Effector memory CD8-positive, alpha-beta T cell (primary cell): ENCODE measurements around the gene TTYH2.
A peak's percentile ranks its signal among the peaks of the same experiment; 100 is the strongest.

Experiments
- ATAC-seq: fragments of 150-1000 bp; cut with Tn5 transposase; replicated peaks from 2 replicates; pipeline ENCODE4 v1.10.0; 2021; ENCODE audit warnings: mild to moderate bottlenecking, moderate library complexity
- DNase-seq, 3 experiments: peaks; one replicate each; pipeline ENCODE4 v3.0.0; 2021
- H3K27ac Mint-ChIP-seq, 2 donors: one replicate each; pipeline ENCODE4 v1.8.0; 2022; ENCODE audit warnings: mild to moderate bottlenecking in 2 of 2, mixed read lengths in 2 of 2, moderate library complexity in 2 of 2
- H3K27me3 Mint-ChIP-seq, 2 donors: one replicate each; pipeline ENCODE4 v1.8.0; 2022; ENCODE audit warnings: mixed read lengths in 2 of 2
- H3K36me3 Mint-ChIP-seq: one replicate; pipeline ENCODE4 v1.8.0; 2022; ENCODE audit warnings: mild to moderate bottlenecking, moderate library complexity, mixed read lengths; ENCODE audit not compliant: insufficient read depth
- H3K4me1 Mint-ChIP-seq, 2 donors: one replicate each; pipeline ENCODE4 v1.8.0; 2022; ENCODE audit warnings: low read depth in 2 of 2, mixed read lengths in 2 of 2
- H3K4me3 Mint-ChIP-seq, 2 donors: one replicate each; pipeline ENCODE4 v1.8.0; 2022; ENCODE audit warnings: mild to moderate bottlenecking in 2 of 2, mixed read lengths in 2 of 2, moderate library complexity in 2 of 2
- H3K9me3 Mint-ChIP-seq, 2 donors: one replicate each; pipeline ENCODE4 v1.8.0; 2022; ENCODE audit warnings: mixed read lengths in 2 of 2
- total RNA-seq, 9 experiments: gene quantifications; one replicate each; lab custom pipeline; 2026; lab: John Stamatoyannopoulos, UW

The TTYH2 gene, protein sequence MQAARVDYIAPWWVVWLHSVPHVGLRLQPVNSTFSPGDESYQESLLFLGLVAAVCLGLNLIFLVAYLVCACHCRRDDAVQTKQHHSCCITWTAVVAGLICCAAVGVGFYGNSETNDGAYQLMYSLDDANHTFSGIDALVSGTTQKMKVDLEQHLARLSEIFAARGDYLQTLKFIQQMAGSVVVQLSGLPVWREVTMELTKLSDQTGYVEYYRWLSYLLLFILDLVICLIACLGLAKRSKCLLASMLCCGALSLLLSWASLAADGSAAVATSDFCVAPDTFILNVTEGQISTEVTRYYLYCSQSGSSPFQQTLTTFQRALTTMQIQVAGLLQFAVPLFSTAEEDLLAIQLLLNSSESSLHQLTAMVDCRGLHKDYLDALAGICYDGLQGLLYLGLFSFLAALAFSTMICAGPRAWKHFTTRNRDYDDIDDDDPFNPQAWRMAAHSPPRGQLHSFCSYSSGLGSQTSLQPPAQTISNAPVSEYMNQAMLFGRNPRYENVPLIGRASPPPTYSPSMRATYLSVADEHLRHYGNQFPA
- 5.5 to 51.4 (median 15.1) reads per million in 9 experiments for total RNA-seq

DNA sequence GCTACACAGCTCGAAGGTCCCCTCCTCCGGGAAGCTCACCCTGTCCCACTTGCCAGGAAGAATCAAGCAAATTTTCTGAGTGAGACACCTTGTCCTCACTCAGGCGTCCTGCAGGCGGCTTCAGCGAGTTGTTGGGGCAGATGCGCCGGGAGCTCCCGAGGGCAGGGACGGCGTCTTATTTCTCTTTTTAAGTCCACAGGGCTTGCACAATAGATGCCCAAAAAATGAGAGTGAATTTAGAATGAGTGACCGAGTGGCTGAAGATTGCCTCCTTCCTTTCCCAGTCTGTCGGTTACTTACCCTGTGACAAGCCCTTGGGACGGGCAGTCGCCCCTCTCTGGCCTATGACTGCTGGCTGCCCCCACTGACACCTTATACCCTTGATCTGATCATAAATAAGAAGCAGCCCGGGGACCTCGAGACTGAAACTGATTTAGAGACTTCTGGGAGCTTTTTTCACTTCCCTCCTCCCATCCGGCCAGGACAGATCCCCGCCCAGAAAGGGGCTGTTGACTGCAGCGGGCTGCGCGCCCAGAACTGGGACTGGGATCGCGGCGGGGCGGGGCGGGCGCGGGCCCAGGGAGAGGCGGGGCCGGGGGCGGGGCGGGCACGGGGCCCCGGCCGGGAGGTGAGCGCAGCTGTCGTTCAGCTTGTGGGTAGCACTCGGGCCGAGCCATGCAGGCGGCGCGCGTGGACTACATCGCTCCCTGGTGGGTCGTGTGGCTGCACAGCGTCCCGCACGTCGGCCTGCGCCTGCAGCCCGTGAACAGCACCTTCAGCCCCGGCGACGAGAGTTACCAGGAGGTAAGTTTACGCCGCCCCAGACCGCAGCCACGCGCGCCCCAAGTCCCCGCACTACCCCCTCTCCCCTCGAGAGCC lies at the start of gene TTYH2:
Gene TTYH2 (plus strand): TSS at position 659 of the 879 bp plus-strand sequence. CDS start 17 bp downstream, at position 676.
- no peaks in the 10 kb centered on the region for H3K27me3 Mint-ChIP-seq
- ATAC-seq (peak; percentile 77), DNase-seq (peak; percentile 51 to 56 (median 52))
- H3K4me1 Mint-ChIP-seq, result peaks cover 45 to 46% of the 10 kb centered on the region in 2 donors
- peak within 1 kb of the TSS; percentile 88 to 95 for H3K4me3 Mint-ChIP-seq
- no peaks in the 10 kb centered on the region for H3K9me3 Mint-ChIP-seq
- peak within 1 kb of the TSS; percentile 65 to 86 for H3K27ac Mint-ChIP-seq
- H3K36me3 Mint-ChIP-seq, result peaks cover 63% of the 10 kb centered on the region

DNA sequence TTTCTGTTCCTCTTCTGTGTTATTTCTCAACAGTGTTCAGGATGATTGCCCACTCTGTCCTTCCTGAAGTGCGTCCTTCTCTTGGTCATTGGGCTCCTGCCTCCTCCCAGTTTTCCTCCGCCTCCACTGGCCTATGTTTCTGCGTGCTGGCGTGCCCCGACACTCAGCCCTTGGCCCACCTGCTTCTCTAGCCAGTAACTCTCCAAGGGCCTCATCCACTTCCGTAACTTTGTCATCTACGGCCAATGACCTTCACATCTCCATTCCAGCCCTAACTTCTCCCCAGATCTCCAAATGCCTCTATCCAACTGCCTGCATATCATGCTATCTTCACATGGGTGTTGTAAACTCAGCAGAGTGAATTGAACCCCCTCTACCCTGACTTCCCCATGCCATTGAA lies 49.5 kb upstream of the TTYH2 start:
- Mint-ChIP-seq H3K4me1 (peaks cover 0 to 4% of the 10 kb centered on the region in 2 donors), H3K9me3 (no peaks in the 10 kb centered on the region), H3K27me3 (peaks cover 31 to 44% of the 10 kb centered on the region in 2 donors), H3K4me3 (no peak overlapping the region), H3K27ac (no peak overlapping the region), H3K36me3 (no peaks in the 10 kb centered on the region)
- no peak for DNase-seq
- ATAC-seq, result no peak

DNA sequence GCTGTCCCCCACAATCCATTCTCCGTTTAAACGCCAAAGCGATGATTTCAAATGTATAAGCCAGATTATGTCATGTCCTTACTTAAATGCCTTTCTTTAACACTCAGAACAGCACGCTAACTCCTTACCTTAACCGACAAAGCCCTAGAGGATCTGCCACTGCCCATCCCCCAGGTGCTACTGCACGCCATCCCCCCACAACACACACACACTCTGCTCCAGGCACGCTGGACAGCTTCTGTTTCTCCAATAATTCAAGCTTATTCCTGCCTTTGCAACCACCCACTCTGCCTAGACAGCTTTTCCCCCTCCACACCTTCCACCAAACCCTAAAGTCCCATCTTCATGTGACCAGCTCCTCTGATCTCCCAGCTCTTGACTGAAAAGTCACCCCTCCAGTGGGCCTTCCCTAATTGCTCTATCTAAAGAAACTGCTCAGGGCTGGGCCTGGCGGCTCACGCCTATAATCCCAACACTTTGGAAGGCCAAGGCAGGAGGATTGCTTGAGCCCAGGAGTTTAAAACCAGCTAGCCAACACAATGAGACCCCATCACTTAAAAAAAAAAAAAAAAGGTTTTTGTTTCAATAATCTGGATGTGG lies 48.8 kb upstream of the TTYH2 start:
- no peak for DNase-seq
- no peak for ATAC-seq
- peaks cover 0 to 4% of the 10 kb centered on the region in 2 donors for H3K4me1 Mint-ChIP-seq
- H3K27ac Mint-ChIP-seq, result no peak overlapping the region
- H3K36me3 Mint-ChIP-seq, result no peaks in the 10 kb centered on the region
- H3K4me3 Mint-ChIP-seq, result no peak overlapping the region
- no peaks in the 10 kb centered on the region for H3K9me3 Mint-ChIP-seq
- H3K27me3 Mint-ChIP-seq, result peaks cover 30 to 43% of the 10 kb centered on the region in 2 donors

DNA sequence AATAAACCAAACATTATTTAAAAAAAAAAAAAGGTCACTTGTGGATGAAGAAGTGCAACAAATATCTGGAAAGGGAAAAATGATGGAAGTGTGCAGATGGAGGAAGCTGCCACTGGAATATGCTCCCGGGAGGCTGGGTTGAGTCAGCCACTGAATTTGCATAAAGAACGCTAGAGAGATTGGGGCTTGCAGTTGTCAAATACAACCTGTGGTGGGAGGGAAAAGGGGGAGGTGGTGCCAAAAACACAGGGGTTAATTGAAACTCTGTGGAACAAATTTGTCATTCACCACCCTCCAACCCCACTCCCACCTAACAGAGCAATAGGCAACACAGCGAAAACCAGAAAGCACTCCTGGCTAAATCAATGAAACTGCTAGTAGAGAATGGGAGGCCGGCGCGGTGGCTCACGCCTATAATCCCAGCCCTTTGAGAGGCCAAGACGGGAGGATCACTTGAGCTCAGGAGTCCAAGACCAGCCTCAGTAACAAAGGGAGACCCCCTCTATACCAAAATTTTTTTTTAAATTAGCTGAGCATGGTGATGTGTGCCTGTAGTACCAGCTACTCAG lies 47.5 kb upstream of the TTYH2 start:
- Mint-ChIP-seq H3K36me3 (no peaks in the 10 kb centered on the region), H3K9me3 (no peaks in the 10 kb centered on the region), H3K27ac (no peak overlapping the region), H3K4me3 (no peak overlapping the region), H3K27me3 (peaks cover 39 to 45% of the 10 kb centered on the region in 2 donors), H3K4me1 (peaks cover 0 to 4% of the 10 kb centered on the region in 2 donors)
- DNase-seq (no peak), ATAC-seq (no peak)

DNA sequence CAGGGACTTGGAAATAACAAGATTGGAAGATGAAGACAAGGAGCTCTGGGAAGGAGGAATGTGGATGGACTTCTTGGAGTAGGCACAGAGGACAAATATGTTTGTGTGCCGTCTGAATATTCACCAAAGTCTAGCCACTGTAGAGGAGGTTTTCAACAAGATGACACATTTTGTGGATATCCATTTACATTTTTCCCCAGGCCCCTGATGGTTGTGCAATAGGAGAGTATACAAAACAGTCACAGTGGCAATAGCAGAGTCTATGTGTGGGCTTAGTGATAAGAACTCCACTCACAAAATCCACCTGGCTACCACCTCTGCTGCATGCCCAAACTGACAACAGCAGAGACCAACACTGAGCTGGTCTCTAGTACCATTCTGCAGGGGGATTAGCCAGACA lies 42.4 kb upstream of the TTYH2 start:
- Mint-ChIP-seq H3K27ac (no peak overlapping the region), H3K4me3 (no peak overlapping the region), H3K27me3 (peaks cover 69 to 79% of the 10 kb centered on the region in 2 donors), H3K9me3 (no peaks in the 10 kb centered on the region), H3K4me1 (peaks cover 0 to 4% of the 10 kb centered on the region in 2 donors), H3K36me3 (no peaks in the 10 kb centered on the region)
- ATAC-seq (no peak), DNase-seq (no peak)

DNA sequence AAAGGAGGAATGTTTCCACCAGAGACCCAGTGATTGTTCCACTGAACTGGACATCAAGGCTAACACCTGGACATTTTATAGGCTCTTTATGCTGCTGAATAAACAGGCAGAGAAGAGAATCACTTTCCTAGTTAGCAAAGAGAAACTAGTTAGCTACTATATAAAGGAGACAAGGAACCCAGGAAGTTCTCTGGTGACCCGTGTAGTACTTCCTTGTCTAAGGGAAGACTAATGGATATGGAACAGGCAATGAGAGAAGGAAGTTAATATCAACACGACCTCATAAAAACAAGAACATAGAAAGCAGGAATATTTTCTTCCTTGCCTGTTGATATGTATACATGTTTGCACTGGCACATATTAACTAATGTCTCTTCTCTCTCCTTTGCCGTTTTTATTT lies 40.7 kb upstream of the TTYH2 start:
- DNase-seq (no peak), ATAC-seq (no peak)
- H3K36me3 Mint-ChIP-seq, result no peaks in the 10 kb centered on the region
- H3K4me3 Mint-ChIP-seq, result no peak overlapping the region
- no peak overlapping the region for H3K27ac Mint-ChIP-seq
- H3K27me3 Mint-ChIP-seq, result peaks cover 64 to 81% of the 10 kb centered on the region in 2 donors
- H3K9me3 Mint-ChIP-seq, result no peaks in the 10 kb centered on the region
- H3K4me1 Mint-ChIP-seq, result no peaks in the 10 kb centered on the region

DNA sequence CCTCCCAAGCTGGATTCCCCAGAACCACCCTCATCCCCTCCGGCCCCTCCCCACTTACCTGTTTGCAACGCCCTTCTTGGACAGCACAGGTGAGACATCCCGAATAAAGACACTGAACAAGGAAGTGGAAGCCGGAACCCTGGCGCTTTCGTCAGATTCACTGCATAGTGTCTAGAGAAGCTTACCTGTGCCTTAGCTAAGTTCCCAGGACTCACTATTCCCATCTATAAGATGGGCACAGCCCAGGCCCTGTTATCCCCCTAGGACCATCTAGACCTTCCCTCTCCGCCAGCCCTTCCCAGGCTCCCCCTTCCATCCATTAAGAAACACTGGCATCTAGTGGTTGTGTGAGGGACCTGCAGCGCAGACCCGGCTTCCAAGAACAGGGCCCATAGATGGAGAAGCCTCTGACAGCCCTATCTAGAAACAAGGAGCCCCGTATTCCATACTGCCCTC lies 36.8 kb upstream of the TTYH2 start:
- Mint-ChIP-seq H3K4me1 (no peaks in the 10 kb centered on the region), H3K4me3 (no peak overlapping the region), H3K27ac (no peak overlapping the region), H3K27me3 (peaks cover 65 to 86% of the 10 kb centered on the region in 2 donors), H3K36me3 (no peaks in the 10 kb centered on the region), H3K9me3 (no peaks in the 10 kb centered on the region)
- DNase-seq (peak in 2 of 3 experiments; percentile 31 to 36), ATAC-seq (peak; percentile 39)

DNA sequence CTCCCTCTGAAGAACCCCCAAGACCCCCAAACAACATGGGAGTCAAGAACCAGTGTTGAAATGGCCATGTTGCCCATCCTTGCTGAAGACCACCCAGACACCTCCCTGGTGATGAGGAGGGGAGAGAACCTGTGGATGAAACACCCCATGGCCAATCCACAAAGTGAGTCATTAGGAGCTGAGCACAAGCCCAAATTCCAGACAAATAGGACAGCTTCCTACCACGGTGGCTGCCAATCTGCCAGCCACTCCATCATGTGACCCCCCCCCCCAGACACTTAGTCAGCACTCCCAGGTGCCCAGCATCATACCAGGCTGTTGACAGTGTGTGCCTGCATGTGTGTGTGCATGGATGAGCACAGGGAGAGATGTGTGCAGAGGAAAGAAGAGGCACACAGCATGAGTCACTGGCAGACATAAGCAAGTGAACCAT lies 36.3 kb upstream of the TTYH2 start:
- Mint-ChIP-seq H3K4me1 (no peaks in the 10 kb centered on the region), H3K4me3 (no peak overlapping the region), H3K27me3 (peaks cover 66 to 86% of the 10 kb centered on the region in 2 donors), H3K36me3 (no peaks in the 10 kb centered on the region), H3K9me3 (no peaks in the 10 kb centered on the region), H3K27ac (no peak overlapping the region)
- ATAC-seq (no peak), DNase-seq (no peak)

DNA sequence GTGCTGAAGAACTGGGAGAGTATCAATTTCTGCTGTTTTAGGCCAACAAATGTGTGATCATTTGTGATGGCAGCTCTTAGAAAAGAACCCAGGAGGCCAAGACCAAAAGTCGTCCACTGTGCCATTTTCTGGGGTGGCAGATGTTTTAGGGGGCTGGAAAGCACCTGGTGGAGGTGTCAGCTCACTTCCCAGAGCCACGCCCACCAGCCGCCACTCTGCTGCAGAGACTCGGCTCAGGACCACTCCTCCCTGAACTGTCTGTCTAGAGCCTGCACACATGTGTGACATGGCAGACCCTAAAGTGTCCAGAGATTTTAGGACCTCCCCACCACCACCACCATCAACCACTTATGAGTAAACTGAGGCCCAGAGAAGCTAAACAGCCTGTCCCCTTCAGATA lies 33.8 kb upstream of the TTYH2 start:
- Mint-ChIP-seq H3K27me3 (peaks cover 74 to 97% of the 10 kb centered on the region in 2 donors), H3K4me1 (no peaks in the 10 kb centered on the region), H3K27ac (no peak overlapping the region), H3K9me3 (no peaks in the 10 kb centered on the region), H3K4me3 (no peak overlapping the region), H3K36me3 (no peaks in the 10 kb centered on the region)
- ATAC-seq, result no peak
- no peak for DNase-seq

DNA sequence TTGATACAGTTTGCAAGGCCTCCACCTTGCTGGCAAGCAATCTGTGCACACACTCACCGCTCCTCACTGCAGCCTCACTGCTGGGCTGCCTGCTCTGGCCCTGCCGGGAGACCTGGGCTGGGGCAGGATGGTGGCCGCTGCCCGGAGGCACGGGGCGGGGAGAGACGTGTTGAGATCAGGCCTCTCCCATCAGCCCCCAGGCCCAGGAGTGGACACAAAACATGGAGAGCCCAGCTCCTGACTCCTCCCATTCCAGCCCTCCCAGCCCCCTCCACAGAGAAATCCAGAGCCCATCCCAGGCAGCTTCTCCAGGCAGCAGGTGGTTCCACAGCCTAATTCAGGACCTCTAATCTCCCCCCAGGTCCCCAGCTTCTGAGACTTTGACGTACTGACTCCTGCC lies 33.0 kb upstream of the TTYH2 start:
- no peaks in the 10 kb centered on the region for H3K4me1 Mint-ChIP-seq
- no peak for ATAC-seq
- no peak overlapping the region for H3K4me3 Mint-ChIP-seq
- no peak for DNase-seq
- H3K36me3 Mint-ChIP-seq, result no peaks in the 10 kb centered on the region
- peaks cover 71 to 96% of the 10 kb centered on the region in 2 donors for H3K27me3 Mint-ChIP-seq
- no peaks in the 10 kb centered on the region for H3K9me3 Mint-ChIP-seq
- H3K27ac Mint-ChIP-seq, result no peak overlapping the region

DNA sequence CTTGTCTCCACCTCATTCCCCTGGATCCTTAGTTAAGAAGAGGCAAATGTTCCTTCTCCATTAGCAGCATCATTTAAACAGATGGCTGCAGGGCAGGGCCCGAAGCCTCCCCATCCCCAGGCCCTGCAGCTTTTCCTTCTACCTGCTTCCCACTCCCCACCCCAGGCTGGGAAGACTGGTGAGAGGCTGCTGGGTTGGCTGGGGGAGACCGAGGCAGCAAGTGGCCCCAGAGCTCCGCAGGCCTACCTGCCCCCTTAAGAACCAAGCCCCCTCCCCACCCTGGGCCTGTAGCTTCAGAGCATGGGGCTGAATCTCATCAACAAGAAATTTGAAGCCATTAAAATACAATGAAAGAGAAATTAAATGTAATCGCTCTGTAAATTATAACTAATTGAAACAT lies 32.0 kb upstream of the TTYH2 start:
- no peak for DNase-seq
- Mint-ChIP-seq H3K36me3 (no peaks in the 10 kb centered on the region), H3K27ac (no peak overlapping the region), H3K4me1 (no peaks in the 10 kb centered on the region), H3K4me3 (no peak overlapping the region), H3K9me3 (no peaks in the 10 kb centered on the region), H3K27me3 (peaks cover 72 to 96% of the 10 kb centered on the region in 2 donors)
- no peak for ATAC-seq

DNA sequence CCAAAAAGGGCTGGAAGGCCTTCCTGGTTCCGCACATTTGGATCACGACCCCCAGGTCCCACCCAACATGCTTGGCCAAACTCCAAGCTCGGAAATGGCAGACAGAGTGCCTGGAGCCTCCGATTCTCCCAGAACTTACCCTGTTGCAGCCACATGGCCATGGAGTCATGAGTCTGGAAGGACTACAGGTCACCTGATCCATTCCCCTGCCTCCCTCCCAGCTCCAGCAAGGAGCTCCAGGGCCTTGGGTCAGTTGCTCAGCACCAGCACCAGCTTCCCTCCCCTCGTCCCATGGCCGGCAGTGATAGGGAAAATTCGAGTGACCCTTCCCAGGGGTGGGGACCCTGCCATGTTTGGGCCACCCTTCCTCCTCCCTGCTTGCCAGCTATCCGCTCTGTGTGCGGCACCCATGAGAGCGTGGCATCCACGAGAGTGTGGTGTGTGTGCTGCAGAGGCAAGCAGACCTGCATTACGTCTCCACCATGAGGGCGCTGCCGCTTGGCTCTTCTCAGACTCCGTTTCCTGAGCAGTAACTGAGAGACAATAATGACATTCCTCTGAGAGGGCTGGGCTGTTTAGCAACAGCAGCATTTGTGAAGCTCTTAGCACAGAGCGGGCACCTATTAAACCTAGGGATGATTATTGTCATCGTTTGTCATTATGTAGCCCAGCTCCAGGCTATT lies 31.2 kb upstream of the TTYH2 start:
- H3K36me3 Mint-ChIP-seq, result no peaks in the 10 kb centered on the region
- no peak overlapping the region for H3K4me3 Mint-ChIP-seq
- no peak overlapping the region for H3K27ac Mint-ChIP-seq
- DNase-seq (no peak), ATAC-seq (no peak)
- no peaks in the 10 kb centered on the region for H3K9me3 Mint-ChIP-seq
- no peaks in the 10 kb centered on the region for H3K4me1 Mint-ChIP-seq
- H3K27me3 Mint-ChIP-seq, result peaks cover 71 to 96% of the 10 kb centered on the region in 2 donors
